ENCODE data around the gene FFAR3.

FFAR3 gene

GRCh38 chr19:35332817-35333216, 25.4 kb upstream of the FFAR3 start:
- no peak for DNase-seq (ENCODE audit: low read depth)
- TF ChIP-seq CTCF (IDR thresholded peaks at IDR 0.05; ENCODE audit: low read depth, low read length): no peak
- no peak for TF ChIP-seq POLR2A (IDR thresholded peaks at IDR 0.05; ENCODE audit: extremely low read depth, insufficient read length)
- no peak for TF ChIP-seq MYC (IDR thresholded peaks at IDR 0.05; ENCODE audit: low read depth, low read length)
- TF ChIP-seq, protein P1, sequence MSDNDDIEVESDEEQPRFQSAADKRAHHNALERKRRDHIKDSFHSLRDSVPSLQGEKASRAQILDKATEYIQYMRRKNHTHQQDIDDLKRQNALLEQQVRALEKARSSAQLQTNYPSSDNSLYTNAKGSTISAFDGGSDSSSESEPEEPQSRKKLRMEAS (IDR thresholded peaks at IDR 0.05; ENCODE audit: low read depth, low read length): no peak
- no peak overlapping the region for H3K4me3 ChIP-seq (ENCODE audit: low read depth, low read length)

GRCh38 chr19:35334144-35334753, 24.0 kb upstream of the FFAR3 start:
- H3K4me3 ChIP-seq (ENCODE audit: low read depth, low read length): no peak overlapping the region
- no peak for DNase-seq (ENCODE audit: low read depth)
- TF ChIP-seq MYC (IDR thresholded peaks at IDR 0.05; ENCODE audit: low read depth, low read length) (no peak), POLR2A (IDR thresholded peaks at IDR 0.05; ENCODE audit: extremely low read depth, insufficient read length) (no peak), CTCF (IDR thresholded peaks at IDR 0.05; ENCODE audit: low read depth, low read length) (no peak)
- TF ChIP-seq, protein P1 (IDR thresholded peaks at IDR 0.05; ENCODE audit: low read depth, low read length): no peak

GRCh38 chr19:35336166-35336955, 21.9 kb upstream of the FFAR3 start:
- TF ChIP-seq MYC (IDR thresholded peaks at IDR 0.05; ENCODE audit: low read depth, low read length) (no peak), POLR2A (IDR thresholded peaks at IDR 0.05; ENCODE audit: extremely low read depth, insufficient read length) (no peak), CTCF (IDR thresholded peaks at IDR 0.05; ENCODE audit: low read depth, low read length) (no peak)
- TF ChIP-seq, protein P1 (IDR thresholded peaks at IDR 0.05; ENCODE audit: low read depth, low read length): no peak
- no peak overlapping the region for H3K4me3 ChIP-seq (ENCODE audit: low read depth, low read length)
- no peak for DNase-seq (ENCODE audit: low read depth)

DNA sequence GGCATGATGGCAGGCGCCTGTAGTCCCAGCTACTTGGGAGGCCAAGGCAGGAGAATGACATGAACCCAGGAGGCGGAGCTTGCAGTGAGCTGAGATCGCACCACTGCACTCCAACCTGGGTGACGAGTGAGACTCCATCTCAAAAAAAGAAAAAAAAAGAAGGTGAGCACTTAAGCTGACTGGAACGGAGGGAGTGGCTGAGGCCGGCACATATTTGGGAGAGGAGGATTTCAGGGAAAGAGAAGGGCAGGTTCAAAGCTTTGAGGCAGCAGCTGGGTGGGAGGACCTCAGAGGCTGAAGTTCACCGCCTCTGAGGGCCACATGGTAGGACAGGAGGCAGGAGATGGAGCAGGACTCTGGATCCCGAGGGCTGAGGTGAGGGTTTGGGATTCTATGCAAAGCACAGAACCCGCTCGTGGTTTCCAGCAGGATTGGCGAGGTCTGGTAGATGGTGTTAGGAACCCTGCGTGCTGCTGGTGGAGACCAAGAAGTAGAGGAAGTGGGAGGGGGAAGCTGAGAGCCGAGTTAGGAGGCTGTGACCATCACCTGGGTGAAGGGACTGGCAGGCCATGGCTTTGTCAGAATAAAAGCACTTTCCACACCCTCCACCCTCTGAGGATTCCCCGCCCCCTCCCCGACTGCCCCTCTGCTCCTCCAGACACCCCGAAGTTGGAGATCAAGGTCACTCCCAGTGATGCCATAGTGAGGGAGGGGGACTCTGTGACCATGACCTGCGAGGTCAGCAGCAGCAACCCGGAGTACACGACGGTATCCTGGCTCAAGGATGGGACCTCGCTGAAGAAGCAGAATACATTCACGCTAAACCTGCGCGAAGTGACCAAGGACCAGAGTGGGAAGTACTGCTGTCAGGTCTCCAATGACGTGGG, 20.9 kb upstream of the FFAR3 start:
- no peak for DNase-seq (ENCODE audit: low read depth)
- no peak for TF ChIP-seq POLR2A (IDR thresholded peaks at IDR 0.05; ENCODE audit: extremely low read depth, insufficient read length)
- TF ChIP-seq, protein P1 (IDR thresholded peaks at IDR 0.05; ENCODE audit: low read depth, low read length): no peak
- no peak for TF ChIP-seq MYC (IDR thresholded peaks at IDR 0.05; ENCODE audit: low read depth, low read length)
- TF ChIP-seq CTCF (IDR thresholded peaks at IDR 0.05; ENCODE audit: low read depth, low read length): no peak
- no peak overlapping the region for H3K4me3 ChIP-seq (ENCODE audit: low read depth, low read length)

GRCh38 chr19:35337984-35338296, 20.3 kb upstream of the FFAR3 start:
- DNase-seq (ENCODE audit: low read depth): no peak
- TF ChIP-seq MYC (IDR thresholded peaks at IDR 0.05; ENCODE audit: low read depth, low read length) (no peak), CTCF (IDR thresholded peaks at IDR 0.05; ENCODE audit: low read depth, low read length) (no peak), POLR2A (IDR thresholded peaks at IDR 0.05; ENCODE audit: extremely low read depth, insufficient read length) (no peak)
- TF ChIP-seq, protein P1 (IDR thresholded peaks at IDR 0.05; ENCODE audit: low read depth, low read length): no peak
- H3K4me3 ChIP-seq (ENCODE audit: low read depth, low read length): no peak overlapping the region
